Osteocyte (in vitro differentiated cells): ENCODE results near the gene EIF1AX. TPM values are rescaled to one million over a fixed set of nuclear protein-coding genes. Genes with fewer than 3 reads are reported as not detected.

Experiments
- DNase-seq: peaks from one replicate; pipeline ENCODE4 v3.0.0; 2021; ENCODE audit warnings: mixed read lengths; ENCODE audit not compliant: unreplicated experiment; ENCODE audit errors: extremely low spot score
- H3K27ac Mint-ChIP-seq: one replicate; pipeline ENCODE4 v1.8.0; 2021; ENCODE audit warnings: mild to moderate bottlenecking, mixed read lengths; ENCODE audit not compliant: unreplicated experiment
- H3K27me3 Mint-ChIP-seq: one replicate; pipeline ENCODE4 v1.8.0; 2021; ENCODE audit warnings: mixed read lengths; ENCODE audit not compliant: unreplicated experiment
- H3K36me3 Mint-ChIP-seq: one replicate; pipeline ENCODE4 v1.8.0; 2021; ENCODE audit warnings: mixed read lengths; ENCODE audit not compliant: unreplicated experiment
- H3K4me1 Mint-ChIP-seq: one replicate; pipeline ENCODE4 v1.8.0; 2021; ENCODE audit warnings: mixed read lengths; ENCODE audit not compliant: unreplicated experiment
- H3K4me3 Mint-ChIP-seq: one replicate; pipeline ENCODE4 v1.8.0; 2021; ENCODE audit warnings: mild to moderate bottlenecking, moderate library complexity, mixed read lengths; ENCODE audit not compliant: unreplicated experiment
- H3K9me3 Mint-ChIP-seq: one replicate; pipeline ENCODE4 v1.8.0; 2021; ENCODE audit warnings: mixed read lengths; ENCODE audit not compliant: unreplicated experiment
- CTCF ChIP-seq: fragments of 200-600 bp; sonication (generic); IDR thresholded peaks from 2 replicates; pipeline ENCODE4 v1.5.0; 2021; ENCODE audit warnings: antibody characterized with exemption, mild to moderate bottlenecking, moderate library complexity
- total RNA-seq: library from RNA; stranded (reverse); gene quantifications from 2 replicates; pipeline ENCODE4 v1.2.1, GENCODE V29; 2021

The EIF1AX gene
- total RNA-seq, 1 donor from 2014 or later = 61.1 TPM

GRCh38 chrX:20118065-20118824 is 23.4 kb downstream of the EIF1AX start:
- Mint-ChIP-seq H3K27me3 (no peaks in the 10 kb centered on the region), H3K27ac (no peak overlapping the region), H3K4me3 (no peak overlapping the region), H3K9me3 (no peaks in the 10 kb centered on the region), H3K4me1 (no peaks in the 10 kb centered on the region), H3K36me3 (no peaks in the 10 kb centered on the region)
- TF ChIP-seq CTCF = no peak
- DNase-seq = no peak

GRCh38 chrX:20116577-20117240 is 24.9 kb downstream of the EIF1AX start, which contains the start of gene MAP7D2:
MAP7D2 (minus strand) TSS chrX:20116907; CDS start chrX:20116879, 28 bp downstream.
- Mint-ChIP-seq H3K27ac (no peak within 1 kb of the TSS), H3K27me3 (no peaks in the 10 kb centered on the region), H3K9me3 (no peaks in the 10 kb centered on the region), H3K36me3 (no peaks in the 10 kb centered on the region), H3K4me1 (no peaks in the 10 kb centered on the region), H3K4me3 (peak within 1 kb of the TSS; percentile 66)
- DNase-seq = no peak
- no peak for TF ChIP-seq CTCF

- H3K27ac Mint-ChIP-seq = no peak overlapping the region
- no peaks in the 10 kb centered on the region for H3K27me3 Mint-ChIP-seq
- no peak for TF ChIP-seq CTCF
- no peak for DNase-seq
- no peaks in the 10 kb centered on the region for H3K36me3 Mint-ChIP-seq
- no peaks in the 10 kb centered on the region for H3K4me1 Mint-ChIP-seq
- H3K9me3 Mint-ChIP-seq = no peaks in the 10 kb centered on the region
- peak overlapping the region; percentile 66 for H3K4me3 Mint-ChIP-seq
Observed at GRCh38 chrX:20116087-20116576, 25.5 kb downstream of the EIF1AX start.

GRCh38 chrX:20112022-20112774 is 29.4 kb downstream of the EIF1AX start:
- Mint-ChIP-seq H3K27me3 (no peaks in the 10 kb centered on the region), H3K36me3 (no peaks in the 10 kb centered on the region), H3K4me3 (no peak overlapping the region), H3K9me3 (no peaks in the 10 kb centered on the region), H3K27ac (no peak overlapping the region), H3K4me1 (no peaks in the 10 kb centered on the region)
- no peak for DNase-seq
- TF ChIP-seq CTCF = no peak
